ENCODE measurements around the gene ABCC6. TPM values are rescaled to one million over a fixed set of nuclear protein-coding genes. Genes with fewer than 3 reads are reported as not detected.

The ABCC6 gene
- total and polyA plus RNA-seq, 2 of the 13 experiments (the other 11 are each of a cell fraction or from before 2014, with no cell fraction given), result 82.4 to 105 TPM

DNA sequence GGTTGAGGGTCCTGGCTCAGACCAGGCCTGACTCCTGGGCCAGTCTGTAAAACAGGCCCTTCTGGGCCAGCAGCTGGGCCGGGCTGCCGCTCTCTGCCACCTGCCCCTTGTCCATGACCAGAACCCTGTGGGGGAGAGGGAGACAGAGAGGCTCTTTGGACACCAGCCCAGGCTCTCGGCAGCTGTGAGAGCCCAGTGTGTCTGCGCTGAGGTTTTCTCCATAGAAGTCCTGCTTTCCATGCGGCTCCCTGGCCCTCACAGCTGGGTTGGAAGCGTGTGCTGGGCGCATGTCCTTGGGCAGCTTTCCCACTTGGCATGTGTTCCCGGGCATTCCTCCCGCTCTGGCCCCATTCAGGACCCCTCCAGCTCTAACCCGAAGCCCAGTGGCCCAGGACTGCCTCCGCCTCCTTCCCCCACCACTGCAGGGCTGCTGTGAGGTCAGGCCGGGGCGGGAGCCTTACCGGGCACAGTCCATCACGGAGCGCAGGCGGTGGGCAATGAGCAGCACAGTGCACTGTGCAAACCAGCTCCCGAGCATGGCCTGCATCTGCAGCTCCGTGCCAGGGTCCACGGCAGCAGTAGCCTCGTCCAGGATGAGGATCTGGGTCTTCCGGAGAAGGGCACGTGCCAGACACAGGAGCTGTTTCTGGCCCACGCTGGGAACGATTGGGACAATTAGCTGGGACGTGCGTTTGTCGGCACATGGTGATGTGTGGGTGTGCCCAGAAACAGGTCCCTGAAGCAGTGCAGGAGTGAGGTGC is 73.0 kb downstream of the ABCC6 start (continued):
- 0 out of 2 replicates have a peak, but pooled peaks have one; percentile 48 for TF ChIP-seq ZNF160 (CRISPR knock-in tag; IDR thresholded peaks at IDR 0.05)
- TF ChIP-seq NCOR1 (IDR thresholded peaks at IDR 0.05; ENCODE audit: borderline replicate concordance, low read length), result no peak
- no peak for TF ChIP-seq HES4 (CRISPR knock-in tag; IDR thresholded peaks at IDR 0.05; ENCODE audit: borderline replicate concordance)
- no peak for TF ChIP-seq HDAC6 (IDR thresholded peaks at IDR 0.05; ENCODE audit: low read depth, low read length)
- TF ChIP-seq NFE2L2 (IDR thresholded peaks at IDR 0.05; ENCODE audit: low read length), result no peak
- no peak for TF ChIP-seq SP5 (CRISPR knock-in tag; IDR thresholded peaks at IDR 0.05; ENCODE audit: borderline replicate concordance, low read depth)
- TF ChIP-seq HNRNPH1 (optimal IDR thresholded peaks at IDR 0.05; ENCODE audit: low read depth, low read length), result no peak
- no peak for TF ChIP-seq NR2C2 (CRISPR knock-in tag; IDR thresholded peaks at IDR 0.05; ENCODE audit: borderline replicate concordance)
- TF ChIP-seq FOXO4 (CRISPR knock-in tag; conservative IDR thresholded peaks at IDR 0.05), result no peak
- TF ChIP-seq ZBTB25 (CRISPR knock-in tag; IDR thresholded peaks at IDR 0.05), result no peak
- no peak for TF ChIP-seq NR3C1 (CRISPR knock-in tag; IDR thresholded peaks at IDR 0.05)
- no peak for TF ChIP-seq ZNF781 (CRISPR knock-in tag; IDR thresholded peaks at IDR 0.05; ENCODE audit: borderline replicate concordance, not compliant biosample characterization)
- TF ChIP-seq ZNF530 (CRISPR knock-in tag; IDR thresholded peaks at IDR 0.05; ENCODE audit: low read depth), result no peak
- no peak for TF ChIP-seq ADNP (CRISPR knock-in tag; IDR thresholded peaks at IDR 0.05)
- TF ChIP-seq ZBTB7A (CRISPR knock-in tag; IDR thresholded peaks at IDR 0.05), result peak; percentile 78; the same call in 1 of the 2 replicates
- TF ChIP-seq CEBPB (IDR thresholded peaks at IDR 0.05; ENCODE audit: borderline replicate concordance, low read depth, low read length), result no peak
- TF ChIP-seq, protein P1, sequence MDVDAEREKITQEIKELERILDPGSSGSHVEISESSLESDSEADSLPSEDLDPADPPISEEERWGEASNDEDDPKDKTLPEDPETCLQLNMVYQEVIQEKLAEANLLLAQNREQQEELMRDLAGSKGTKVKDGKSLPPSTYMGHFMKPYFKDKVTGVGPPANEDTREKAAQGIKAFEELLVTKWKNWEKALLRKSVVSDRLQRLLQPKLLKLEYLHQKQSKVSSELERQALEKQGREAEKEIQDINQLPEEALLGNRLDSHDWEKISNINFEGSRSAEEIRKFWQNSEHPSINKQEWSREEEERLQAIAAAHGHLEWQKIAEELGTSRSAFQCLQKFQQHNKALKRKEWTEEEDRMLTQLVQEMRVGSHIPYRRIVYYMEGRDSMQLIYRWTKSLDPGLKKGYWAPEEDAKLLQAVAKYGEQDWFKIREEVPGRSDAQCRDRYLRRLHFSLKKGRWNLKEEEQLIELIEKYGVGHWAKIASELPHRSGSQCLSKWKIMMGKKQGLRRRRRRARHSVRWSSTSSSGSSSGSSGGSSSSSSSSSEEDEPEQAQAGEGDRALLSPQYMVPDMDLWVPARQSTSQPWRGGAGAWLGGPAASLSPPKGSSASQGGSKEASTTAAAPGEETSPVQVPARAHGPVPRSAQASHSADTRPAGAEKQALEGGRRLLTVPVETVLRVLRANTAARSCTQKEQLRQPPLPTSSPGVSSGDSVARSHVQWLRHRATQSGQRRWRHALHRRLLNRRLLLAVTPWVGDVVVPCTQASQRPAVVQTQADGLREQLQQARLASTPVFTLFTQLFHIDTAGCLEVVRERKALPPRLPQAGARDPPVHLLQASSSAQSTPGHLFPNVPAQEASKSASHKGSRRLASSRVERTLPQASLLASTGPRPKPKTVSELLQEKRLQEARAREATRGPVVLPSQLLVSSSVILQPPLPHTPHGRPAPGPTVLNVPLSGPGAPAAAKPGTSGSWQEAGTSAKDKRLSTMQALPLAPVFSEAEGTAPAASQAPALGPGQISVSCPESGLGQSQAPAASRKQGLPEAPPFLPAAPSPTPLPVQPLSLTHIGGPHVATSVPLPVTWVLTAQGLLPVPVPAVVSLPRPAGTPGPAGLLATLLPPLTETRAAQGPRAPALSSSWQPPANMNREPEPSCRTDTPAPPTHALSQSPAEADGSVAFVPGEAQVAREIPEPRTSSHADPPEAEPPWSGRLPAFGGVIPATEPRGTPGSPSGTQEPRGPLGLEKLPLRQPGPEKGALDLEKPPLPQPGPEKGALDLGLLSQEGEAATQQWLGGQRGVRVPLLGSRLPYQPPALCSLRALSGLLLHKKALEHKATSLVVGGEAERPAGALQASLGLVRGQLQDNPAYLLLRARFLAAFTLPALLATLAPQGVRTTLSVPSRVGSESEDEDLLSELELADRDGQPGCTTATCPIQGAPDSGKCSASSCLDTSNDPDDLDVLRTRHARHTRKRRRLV (CRISPR knock-in tag; IDR thresholded peaks at IDR 0.05), result no peak
- TF ChIP-seq POGZ (CRISPR knock-in tag; IDR thresholded peaks at IDR 0.05), result no peak
- TF ChIP-seq, protein P2, sequence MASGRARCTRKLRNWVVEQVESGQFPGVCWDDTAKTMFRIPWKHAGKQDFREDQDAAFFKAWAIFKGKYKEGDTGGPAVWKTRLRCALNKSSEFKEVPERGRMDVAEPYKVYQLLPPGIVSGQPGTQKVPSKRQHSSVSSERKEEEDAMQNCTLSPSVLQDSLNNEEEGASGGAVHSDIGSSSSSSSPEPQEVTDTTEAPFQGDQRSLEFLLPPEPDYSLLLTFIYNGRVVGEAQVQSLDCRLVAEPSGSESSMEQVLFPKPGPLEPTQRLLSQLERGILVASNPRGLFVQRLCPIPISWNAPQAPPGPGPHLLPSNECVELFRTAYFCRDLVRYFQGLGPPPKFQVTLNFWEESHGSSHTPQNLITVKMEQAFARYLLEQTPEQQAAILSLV (CRISPR knock-in tag; IDR thresholded peaks at IDR 0.05; ENCODE audit: borderline replicate concordance), result no peak
- no peak for TF ChIP-seq TCF7 (IDR thresholded peaks at IDR 0.05; ENCODE audit: low read depth)
- no peak for TF ChIP-seq ZNF558 (CRISPR knock-in tag; IDR thresholded peaks at IDR 0.05; ENCODE audit: borderline replicate concordance)
- no peak for TF ChIP-seq RCOR2 (CRISPR knock-in tag; IDR thresholded peaks at IDR 0.05)

All from HepG2 (cell line).